Adrenal gland (tissue), 12 donors: Measurements from ENCODE around the gene NRDC. TPM values are rescaled to one million over a fixed set of nuclear protein-coding genes. Genes with fewer than 3 reads are reported as not detected.
A peak's percentile ranks its signal among the peaks of the same experiment; 100 is the strongest.
"Not testable (repeated sequence)": the region's sequence is repeated elsewhere in the genome, so short reads cannot be mapped to it uniquely, and the experiment has no call there.

Experiments used
- DNase-seq, 7 donors: peaks; one replicate each; pipeline ENCODE4 v3.0.0-alpha.2; 2019 to 2020
- H3K27ac ChIP-seq, 5 donors: fragments of 200-600 bp; sonication (generic) in 4 of 5; 1 replicate in 3 of 5; 2 replicates in 2 of 5; pipeline versions ENCODE4 v1.5.1 to v1.8.0; 2016 to 2020; ENCODE audit warnings: mild to moderate bottlenecking in 1 of 5
- H3K27me3 ChIP-seq: fragments of 200-600 bp; 2 replicates; pipeline ENCODE4 v1.8.0; 2021
- H3K36me3 ChIP-seq, 2 donors: fragments of 200-600 bp; replicated peaks in 1 of 2; 1 replicate in 1 of 2; 2 replicates in 1 of 2; pipeline versions ENCODE4 v1.5.1 to v1.8.0; 2018 to 2022
- H3K4me1 ChIP-seq, 2 donors: fragments of 200-600 bp; replicated peaks in 1 of 2; 1 replicate in 1 of 2; 2 replicates in 1 of 2; pipeline versions ENCODE4 v1.5.1 to v1.8.0; 2018 to 2021
- H3K4me3 ChIP-seq, 4 donors: fragments of 200-600 bp; sonication (generic) in 3 of 4; one replicate each; pipeline ENCODE4 v1.5.1; 2016 to 2018
- H3K9me3 ChIP-seq, 3 donors: fragments of 200-600 bp; sonication (generic) in 1 of 3; replicated peaks in 1 of 3; 1 replicate in 2 of 3; 2 replicates in 1 of 3; pipeline versions ENCODE4 v1.5.1 to v1.8.0; 2016 to 2021
- CTCF ChIP-seq, 6 experiments: fragments of 450-650 bp in 4 of 6; fragments of 200-600 bp in 2 of 6; sonication (generic) in 1 of 6; IDR thresholded peaks; 1 replicate in 5 of 6; 2 replicates in 1 of 6; pipeline versions ENCODE4 v1.5.1 to v1.8.0; 2016 to 2021; ENCODE audit warnings: antibody characterized with exemption in 6 of 6, mild to moderate bottlenecking in 2 of 6, moderate library complexity in 1 of 6
- POLR2A ChIP-seq, 2 donors: fragments of 450-650 bp; IDR thresholded peaks; one replicate each; pipeline ENCODE4 v1.6.1; 2017; ENCODE audit warnings: antibody characterized with exemption in 2 of 2, mild to moderate bottlenecking in 2 of 2, moderate library complexity in 1 of 2
- WGBS, 4 donors: extraction: QIAGEN DNeasy Blood & Tissue Kit in 2 of 4; methylation state at CpG; one replicate each; pipeline versions ENCODE4 v1.1.5 to v1.1.7; 2013 to 2017; 5-methylcytosine and 5-hydroxymethylcytosine counted together
- intact Hi-C, 2 donors: fragments of 100-400 bp; cut with DNase I; formaldehyde crosslinking; loops; one replicate each; pipeline versions ENCODE4 v1.14.1 to v1.15.0; 2022 to 2023
- polyA plus RNA-seq, 3 donors: library from polyadenylated mRNA; stranded (reverse); fragments of 200-250 nt in 2 of 3; fragments of 350-450 nt in 1 of 3; fragmentation: Illumina TruSeq in 1 of 3; extraction: RNeasy Lipid Tissue Mini Kit (QIAGEN cat#74804) in 1 of 3; gene quantifications; one replicate each; pipeline ENCODE4 v1.2.3, GENCODE V29; 2013 to 2014
- total RNA-seq, 9 donors: library from RNA; depleted of rRNA in 4 of 9; stranded (reverse); fragments of >200 nt in 4 of 9; fragments of 120-200 nt in 1 of 9; fragmentation: NEBNext Ultra II Directional in 1 of 9; extraction: Animal tissue kit (Norgen Biotek cat#: 25700) in 1 of 9; gene quantifications; one replicate each; pipeline versions ENCODE4 v1.1.0 to v1.2.4, GENCODE V29; 2013 to 2023
- donor health status: healthy with polysubstance abuse.
- donor health status: Bipolar disorder and iron deficiency.
- donor health status: DM: yes; HTN: yes; CAD: no.
- donor health status: DM: no; HTN: no; CAD: no.
- donor health status: DM: no; HTN: no; CAD: no.
- donor health status: DM: yes; HTN: yes; CAD: no.

Gene NRDC
- total and polyA plus RNA-seq, 12 donors, result 49.5 to 373 (median 119) TPM

- Histone ChIP-seq H3K27ac (peak overlapping the region; percentile 95 to 99 (median 98)), H3K4me3 (peak overlapping the region; percentile 67 to 97 (median 96)), H3K9me3 (no peaks in the 10 kb centered on the region), H3K27me3 (no peaks in the 10 kb centered on the region), H3K36me3 (no peaks in the 10 kb centered on the region), H3K4me1 (peaks cover 18 to 32% of the 10 kb centered on the region in 2 donors)
- whole genome bisulfite sequencing, 4 donors, result 12 to 22% (median 17%) methylated on average over 13 to 21 of the region's 21 CpGs
- peak; percentile 31 to 67 (median 46) for DNase-seq
- TF ChIP-seq POLR2A (IDR thresholded peaks at IDR 0.05) (no peak), CTCF (IDR thresholded peaks at IDR 0.05) (no peak)
- intact Hi-C loops, result no loop called here
Measured at GRCh38 chr1:51877434-51878307, 856 bp downstream of the NRDC start.

- H3K36me3 ChIP-seq, result no peaks in the 10 kb centered on the region
- intact Hi-C loops, result no loop called here
- no peak for TF ChIP-seq CTCF (IDR thresholded peaks at IDR 0.05)
- no peak for TF ChIP-seq POLR2A (IDR thresholded peaks at IDR 0.05)
- H3K27ac ChIP-seq, result no peak overlapping the region
- H3K9me3 ChIP-seq, result no peaks in the 10 kb centered on the region
- H3K4me1 ChIP-seq, result peaks cover 18 to 44% of the 10 kb centered on the region in 2 donors
- H3K27me3 ChIP-seq, result no peaks in the 10 kb centered on the region
- no peak for DNase-seq
- H3K4me3 ChIP-seq, result peak overlapping the region in 1 of 4 donors; percentile 67
Measured at GRCh38 chr1:51875836-51876235, 2.7 kb downstream of the NRDC start.

GRCh38 chr1:51875291-51875772, 3.2 kb downstream of the NRDC start:
- Histone ChIP-seq H3K9me3 (no peaks in the 10 kb centered on the region), H3K27ac (no peak overlapping the region), H3K36me3 (no peaks in the 10 kb centered on the region), H3K4me3 (no peak overlapping the region), H3K4me1 (peaks cover 18 to 44% of the 10 kb centered on the region in 2 donors), H3K27me3 (no peaks in the 10 kb centered on the region)
- WGBS, 4 donors, result 65 to 73% (median 67%) methylated on average over 6 of the region's 6 CpGs
- no peak for DNase-seq
- intact Hi-C loops, result no loop called here
- TF ChIP-seq POLR2A (IDR thresholded peaks at IDR 0.05) (no peak), CTCF (IDR thresholded peaks at IDR 0.05) (no peak)

GRCh38 chr1:51873270-51873669, 5.3 kb downstream of the NRDC start:
- H3K9me3 ChIP-seq, H3K27ac ChIP-seq, intact Hi-C loops, H3K4me3 ChIP-seq, DNase-seq, H3K36me3 ChIP-seq, H3K27me3 ChIP-seq: not testable (repeated sequence)
- WGBS, 4 donors, result 91 to 97% (median 92%) methylated on average over 1 of the region's 1 CpG
- peaks cover 18 to 44% of the 10 kb centered on the region in 2 donors for H3K4me1 ChIP-seq
